Measurements from ENCODE around the gene USP22.

Gene USP22

GRCh38 chr17:20968913-20969616 is 73.7 kb downstream of the USP22 start:
- TF ChIP-seq CTCF (conservative IDR thresholded peaks at IDR 0.05; ENCODE audit: low read depth, low read length) = no peak
- H3K36me3 ChIP-seq (ENCODE audit: insufficient read depth) = no peaks in the 10 kb centered on the region
- H3K4me3 ChIP-seq (IDR thresholded peaks at IDR 0.05; ENCODE audit: insufficient read depth, low read depth, low read length) = no peak overlapping the region
- no peak overlapping the region for H2AFZ ChIP-seq (ENCODE audit: low read depth)
- H3K4me2 ChIP-seq = no peak overlapping the region
- H4K20me1 ChIP-seq (ENCODE audit: insufficient read depth) = no peaks in the 10 kb centered on the region
- H3K9ac ChIP-seq = no peak overlapping the region
- H3K4me1 ChIP-seq (ENCODE audit: low read depth, poor library complexity, severe bottlenecking) = peaks cover 4% of the 10 kb centered on the region
- no peak overlapping the region for H3K27ac ChIP-seq
- no peaks in the 10 kb centered on the region for H3K27me3 ChIP-seq (ENCODE audit: insufficient read depth, low read depth)
- H3K79me2 ChIP-seq (ENCODE audit: insufficient read depth, low read depth) = no peaks in the 10 kb centered on the region

GRCh38 chr17:20967776-20968175 is 75.0 kb downstream of the USP22 start:
- Histone ChIP-seq H4K20me1 (ENCODE audit: insufficient read depth) (no peaks in the 10 kb centered on the region), H3K27me3 (ENCODE audit: insufficient read depth, low read depth) (no peaks in the 10 kb centered on the region), H3K9ac (no peak overlapping the region), H3K4me2 (no peak overlapping the region), H2AFZ (ENCODE audit: low read depth) (no peak overlapping the region), H3K4me1 (ENCODE audit: low read depth, poor library complexity, severe bottlenecking) (peaks cover 4% of the 10 kb centered on the region), H3K79me2 (ENCODE audit: insufficient read depth, low read depth) (no peaks in the 10 kb centered on the region), H3K27ac (no peak overlapping the region), H3K4me3 (IDR thresholded peaks at IDR 0.05; ENCODE audit: insufficient read depth, low read depth, low read length) (no peak overlapping the region), H3K36me3 (ENCODE audit: insufficient read depth) (no peaks in the 10 kb centered on the region)
- TF ChIP-seq CTCF (conservative IDR thresholded peaks at IDR 0.05; ENCODE audit: low read depth, low read length) = no peak

GRCh38 chr17:20966870-20967269 is 75.9 kb downstream of the USP22 start:
- no peaks in the 10 kb centered on the region for H3K79me2 ChIP-seq (ENCODE audit: insufficient read depth, low read depth)
- H4K20me1 ChIP-seq (ENCODE audit: insufficient read depth) = no peaks in the 10 kb centered on the region
- H3K4me1 ChIP-seq (ENCODE audit: low read depth, poor library complexity, severe bottlenecking) = peaks cover 4% of the 10 kb centered on the region
- no peak overlapping the region for H3K4me3 ChIP-seq (IDR thresholded peaks at IDR 0.05; ENCODE audit: insufficient read depth, low read depth, low read length)
- H3K27me3 ChIP-seq (ENCODE audit: insufficient read depth, low read depth) = no peaks in the 10 kb centered on the region
- no peak overlapping the region for H3K9ac ChIP-seq
- TF ChIP-seq CTCF (conservative IDR thresholded peaks at IDR 0.05; ENCODE audit: low read depth, low read length) = no peak
- H3K36me3 ChIP-seq (ENCODE audit: insufficient read depth) = no peaks in the 10 kb centered on the region
- no peak overlapping the region for H3K27ac ChIP-seq
- H2AFZ ChIP-seq (ENCODE audit: low read depth) = no peak overlapping the region
- H3K4me2 ChIP-seq = no peak overlapping the region

- no peak for TF ChIP-seq CTCF (conservative IDR thresholded peaks at IDR 0.05; ENCODE audit: low read depth, low read length)
- H3K27ac ChIP-seq = no peak overlapping the region
Observed at GRCh38 chr17:20965492-20965891, 77.3 kb downstream of the USP22 start.

More at GRCh38 chr17:20965492-20965891, 77.3 kb downstream of the USP22 start:
- no peaks in the 10 kb centered on the region for H3K79me2 ChIP-seq (ENCODE audit: insufficient read depth, low read depth)
- H3K4me3 ChIP-seq (IDR thresholded peaks at IDR 0.05; ENCODE audit: insufficient read depth, low read depth, low read length) = no peak overlapping the region
- no peak overlapping the region for H3K9ac ChIP-seq
- H3K4me2 ChIP-seq = no peak overlapping the region
- no peaks in the 10 kb centered on the region for H3K36me3 ChIP-seq (ENCODE audit: insufficient read depth)
- no peaks in the 10 kb centered on the region for H3K27me3 ChIP-seq (ENCODE audit: insufficient read depth, low read depth)
- peaks cover 4% of the 10 kb centered on the region for H3K4me1 ChIP-seq (ENCODE audit: low read depth, poor library complexity, severe bottlenecking)
- no peaks in the 10 kb centered on the region for H4K20me1 ChIP-seq (ENCODE audit: insufficient read depth)
- no peak overlapping the region for H2AFZ ChIP-seq (ENCODE audit: low read depth)

Data from KMS-11 (cell line).